H1 (cell line): Measurements from ENCODE around the gene SLC27A6.

Source experiments
- CBX5 ChIP-seq: fragments of 300-800, 300-1000 bp; sonication (generic); IDR thresholded peaks from 2 replicates; pipeline ENCODE4 v1.7.1; 2016; ENCODE audit warnings: antibody characterized with exemption, low read length, low read depth
- CTCF ChIP-seq, 3 experiments: IDR thresholded peaks; 1 replicate in 2 of 3; 2 replicates in 1 of 3; pipeline versions ENCODE4 v1.5.1 to v1.6.1; 2011; ENCODE audit warnings: low read length in 3 of 3, mild to moderate bottlenecking in 3 of 3, inconsistent platforms in 2 of 3, low read depth in 1 of 3, moderate library complexity in 1 of 3; ENCODE audit not compliant: insufficient read depth in 1 of 3; ENCODE audit errors: control extremely low read depth in 1 of 3
- EZH2 ChIP-seq: fragments of 200-600 bp; sonication (generic); IDR thresholded peaks from 2 replicates; pipeline ENCODE4 v1.7.1; 2012; ENCODE audit warnings: low read depth, mild to moderate bottlenecking, moderate library complexity, low read length, inconsistent platforms; ENCODE audit not compliant: severe bottlenecking
- NRF1 ChIP-seq: IDR thresholded peaks from 2 replicates; pipeline ENCODE4 v1.6.1; 2011; ENCODE audit warnings: mild to moderate bottlenecking, low read depth, low read length, improper control_type of control experiment
- POLR2A ChIP-seq, 2 experiments: IDR thresholded peaks; 1 replicate in 1 of 2; 2 replicates in 1 of 2; pipeline ENCODE4 v1.6.1; 2011; ENCODE audit warnings: low read depth in 2 of 2, low read length in 2 of 2, mild to moderate bottlenecking in 2 of 2; ENCODE audit errors: control extremely low read depth in 1 of 2
- POLR2AphosphoS5 ChIP-seq: IDR thresholded peaks from 2 replicates; pipeline ENCODE4 v1.6.1; 2011; ENCODE audit warnings: low read depth, low read length
- POU5F1 ChIP-seq: IDR thresholded peaks from 2 replicates; pipeline ENCODE4 v1.6.1; 2011; ENCODE audit warnings: low read depth, mild to moderate bottlenecking, low read length, moderate library complexity
- RBBP5 ChIP-seq: IDR thresholded peaks from 2 replicates; pipeline ENCODE4 v1.7.1; 2012; ENCODE audit warnings: low read depth, mild to moderate bottlenecking, inconsistent platforms, low read length, moderate library complexity, borderline replicate concordance

GRCh38 chr5:129003232-129003631, 37.9 kb downstream of the SLC27A6 start:
- TF ChIP-seq EZH2 (no peak), CBX5 (no peak), NRF1 (no peak), POU5F1 (no peak), CTCF (IDR thresholded peaks at IDR 0.05; ENCODE audit: control extremely low read depth in 1 of 3, insufficient read depth in 1 of 3, low read depth in 1 of 3, low read length in 3 of 3) (no peak), POLR2A (IDR thresholded peaks at IDR 0.05; ENCODE audit: control extremely low read depth in 1 of 2, low read depth in 2 of 2, low read length in 2 of 2) (no peak), RBBP5 (no peak), POLR2AphosphoS5 (no peak)
